GM21825 (cell line): ENCODE results near the gene TP53INP2.
A peak's percentile ranks its signal among the peaks of the same experiment; 100 is the strongest.
"Not testable (repeated sequence)": the region's sequence is repeated elsewhere in the genome, so short reads cannot be mapped to it uniquely, and the experiment has no call there.

Source experiments
- ATAC-seq: cut with Tn5 transposase; IDR thresholded peaks from one replicate; pipeline ENCODE4 v1.9.1; 2021; ENCODE audit warnings: mild to moderate bottlenecking, moderate library complexity; ENCODE audit not compliant: unreplicated experiment

Gene TP53INP2

DNA sequence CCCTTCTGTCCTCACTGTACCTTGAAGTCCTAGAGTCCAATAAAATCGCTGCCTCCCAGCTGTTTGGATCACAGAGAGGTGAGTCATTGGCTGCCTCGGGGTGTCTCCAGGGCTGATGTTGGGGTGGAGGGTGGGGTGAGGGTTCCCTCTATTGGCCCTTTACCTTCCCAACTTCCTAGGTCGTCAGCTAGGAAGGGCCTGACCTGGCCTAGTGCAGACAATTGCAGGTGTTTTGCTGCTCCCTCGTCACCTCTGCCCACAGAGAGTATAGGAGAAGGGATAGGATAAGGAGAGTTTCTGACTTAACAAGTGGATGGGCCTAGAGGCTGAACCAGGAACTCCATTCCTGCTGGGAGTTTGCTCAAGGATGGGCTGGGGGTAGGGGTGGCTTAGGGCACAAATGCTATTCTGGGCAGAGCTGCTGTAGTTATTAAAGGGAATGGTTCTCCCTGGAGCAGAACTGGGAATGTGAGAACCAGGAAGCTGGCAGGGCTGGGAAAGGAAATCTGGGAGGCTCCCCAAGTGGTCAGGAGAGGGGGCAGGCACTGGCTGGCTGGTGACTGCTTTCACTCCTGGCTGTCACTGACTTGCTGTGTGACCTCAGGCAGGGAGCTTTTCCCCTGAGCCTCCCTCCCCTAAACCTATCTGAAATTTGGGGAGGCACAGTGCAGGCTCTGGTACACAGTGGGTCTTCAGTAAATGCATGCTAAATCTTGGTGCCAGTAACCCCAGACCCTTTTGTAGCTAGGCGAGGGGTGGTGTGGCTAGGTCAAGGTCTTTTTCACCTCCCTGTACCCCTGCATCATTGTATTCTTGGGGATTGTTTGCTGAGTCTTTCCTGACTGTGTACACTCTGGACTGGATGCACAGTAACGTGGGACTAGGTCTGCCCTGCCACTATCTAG is 1.5 kb downstream of the TP53INP2 start:
- no peak for ATAC-seq

DNA sequence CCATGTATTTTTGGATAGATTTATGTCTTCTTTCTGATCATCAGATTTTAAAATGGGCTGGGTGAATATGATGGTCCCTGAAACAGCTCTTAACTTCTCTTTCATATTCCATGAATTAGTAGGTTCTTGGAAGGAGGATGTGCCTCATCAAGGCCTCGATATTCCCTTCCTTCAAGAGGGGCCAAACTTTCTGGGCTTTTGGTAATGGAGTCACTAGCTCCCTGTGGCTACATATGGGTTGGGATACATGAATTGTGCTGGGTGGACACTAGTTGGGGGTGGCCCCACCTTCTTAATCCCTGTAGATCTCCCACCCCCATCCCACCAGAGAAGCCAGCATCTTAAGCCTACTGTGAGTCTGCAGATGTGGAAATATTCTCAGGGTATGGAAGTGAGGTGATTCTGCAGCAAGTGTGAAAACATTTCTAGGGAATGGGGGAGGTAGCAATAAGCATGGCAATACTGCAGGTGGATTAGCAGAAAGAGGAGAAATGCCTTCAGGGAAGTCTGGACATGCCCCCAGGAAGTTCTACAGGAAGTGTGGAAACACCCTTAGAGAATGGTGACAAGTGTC is 2.2 kb downstream of the TP53INP2 start:
- ATAC-seq, result no peak

DNA sequence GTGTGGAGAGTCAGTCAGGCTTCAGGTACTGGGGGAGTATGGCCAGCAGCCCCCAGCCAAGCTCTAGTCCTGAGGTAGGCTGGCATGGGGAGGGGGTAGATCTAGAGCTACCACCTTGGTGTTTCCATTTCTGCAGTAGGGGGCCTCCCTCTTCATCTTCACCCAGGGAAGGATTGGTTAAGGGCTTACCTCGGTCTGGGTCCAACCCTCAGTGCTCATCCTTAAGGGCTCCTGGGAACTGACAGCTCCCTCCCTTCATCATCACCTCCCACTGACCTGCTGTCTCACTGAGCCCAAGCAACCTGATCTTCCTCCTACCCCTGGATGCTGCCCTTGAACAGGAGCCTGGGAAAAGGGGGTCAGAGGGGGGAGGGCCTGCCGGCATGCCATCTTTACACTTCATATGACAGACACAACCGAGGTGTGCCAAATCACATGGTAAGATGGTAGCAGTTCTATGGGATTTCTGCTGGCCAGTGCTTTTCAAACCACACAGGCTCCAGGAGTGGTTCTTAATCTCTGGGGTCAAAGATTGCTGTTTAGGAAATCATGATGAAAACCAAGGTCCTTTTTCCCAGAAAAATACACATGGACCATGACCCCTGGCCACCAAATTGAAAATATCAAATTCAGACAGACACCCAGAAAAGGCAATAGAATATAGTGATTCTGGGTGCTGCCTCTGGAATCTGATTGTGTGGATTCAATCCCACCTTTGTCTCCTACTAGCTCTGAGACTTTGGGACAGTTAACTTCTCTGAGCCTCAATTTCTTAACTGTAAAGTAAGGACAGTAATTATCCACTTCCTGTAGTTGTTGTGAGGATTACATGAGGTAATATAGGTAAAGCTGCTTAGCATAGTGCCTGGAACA is 3.0 kb downstream of the TP53INP2 start:
- no peak for ATAC-seq

DNA sequence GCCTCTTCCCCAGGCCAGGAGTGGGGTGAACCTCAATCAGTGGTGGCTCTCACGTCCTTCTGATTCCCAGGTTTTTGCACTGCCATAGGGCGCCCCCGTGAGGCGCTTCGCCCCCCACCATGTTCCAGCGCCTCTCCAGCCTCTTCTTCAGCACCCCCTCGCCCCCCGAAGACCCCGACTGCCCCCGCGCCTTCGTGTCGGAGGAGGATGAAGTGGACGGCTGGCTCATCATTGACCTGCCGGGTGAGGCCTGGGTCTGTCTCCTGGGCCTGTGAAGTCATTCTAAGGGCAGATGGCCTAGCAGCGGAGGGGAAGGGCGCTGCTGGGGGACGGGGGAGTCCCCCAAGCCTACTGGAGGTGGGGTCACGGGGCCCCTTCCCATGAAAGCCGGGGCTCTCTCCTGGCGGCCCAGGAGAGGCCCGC is 4.5 kb downstream of the TP53INP2 start:
- peak; percentile 11 for ATAC-seq

DNA sequence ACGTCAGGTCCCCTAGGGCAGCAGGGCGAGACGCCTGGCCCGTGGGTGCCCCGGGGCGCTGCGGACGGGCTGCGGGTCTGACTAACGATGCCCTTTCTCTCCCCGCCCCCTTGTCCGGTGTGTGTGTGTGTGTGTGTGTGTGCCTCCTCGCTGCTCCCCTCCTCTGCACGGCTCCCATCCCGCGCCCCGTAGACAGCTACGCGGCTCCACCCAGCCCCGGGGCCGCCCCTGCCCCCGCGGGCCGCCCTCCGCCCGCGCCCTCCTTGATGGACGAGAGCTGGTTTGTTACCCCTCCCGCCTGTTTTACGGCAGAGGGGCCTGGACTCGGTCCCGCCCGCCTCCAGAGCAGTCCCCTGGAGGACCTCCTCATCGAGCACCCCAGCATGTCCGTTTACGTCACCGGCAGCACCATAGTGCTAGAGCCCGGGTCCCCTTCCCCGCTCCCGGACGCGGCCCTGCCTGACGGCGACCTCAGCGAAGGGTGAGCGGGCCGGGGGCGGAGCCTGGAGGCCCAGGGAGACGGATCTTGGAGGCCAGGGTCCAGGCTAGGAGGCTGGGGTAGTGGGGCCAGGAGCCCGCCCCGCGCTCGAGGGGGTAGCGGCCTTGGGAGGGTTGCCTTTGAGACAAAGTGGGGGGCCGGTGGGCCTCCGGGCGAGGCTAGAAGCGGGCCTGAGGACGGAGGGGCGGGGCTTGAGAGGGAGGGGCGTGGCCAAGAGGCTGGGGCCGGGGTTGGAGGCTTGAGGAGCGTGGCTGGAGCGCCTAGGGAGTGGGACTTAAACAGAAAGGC is 5.1 kb downstream of the TP53INP2 start:
- ATAC-seq, result peak; percentile 54

DNA sequence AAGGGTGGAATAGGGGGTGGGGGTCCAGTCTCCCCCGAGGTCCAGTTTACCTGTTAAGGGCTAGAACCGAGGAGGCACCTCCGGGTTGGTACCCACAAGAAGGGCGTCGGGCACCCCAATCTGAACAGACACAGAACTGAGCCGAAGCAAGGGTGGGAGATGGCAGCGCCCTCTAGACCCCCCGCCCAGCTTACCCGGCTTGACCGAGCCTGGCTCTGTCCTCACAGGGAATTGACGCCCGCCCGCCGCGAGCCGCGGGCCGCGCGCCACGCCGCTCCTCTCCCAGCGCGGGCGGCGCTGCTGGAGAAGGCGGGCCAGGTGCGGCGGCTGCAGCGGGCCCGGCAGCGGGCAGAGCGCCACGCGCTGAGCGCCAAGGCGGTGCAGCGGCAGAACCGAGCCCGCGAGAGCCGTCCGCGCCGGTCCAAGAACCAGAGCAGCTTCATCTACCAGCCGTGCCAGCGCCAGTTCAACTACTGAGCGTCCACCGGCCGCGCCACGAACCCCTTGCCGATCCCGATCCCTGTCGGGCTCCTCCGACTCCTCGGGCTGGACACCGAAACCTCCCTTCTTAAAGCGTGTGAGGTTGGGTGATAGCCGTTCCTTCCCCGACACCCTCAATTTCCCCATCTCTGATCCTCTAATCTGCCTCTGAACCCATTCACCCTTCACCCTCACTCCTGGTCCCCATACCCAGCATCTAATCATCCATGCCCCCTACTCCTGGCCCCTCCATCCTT is 5.9 kb downstream of the TP53INP2 start:
- peak; percentile 25 for ATAC-seq

DNA sequence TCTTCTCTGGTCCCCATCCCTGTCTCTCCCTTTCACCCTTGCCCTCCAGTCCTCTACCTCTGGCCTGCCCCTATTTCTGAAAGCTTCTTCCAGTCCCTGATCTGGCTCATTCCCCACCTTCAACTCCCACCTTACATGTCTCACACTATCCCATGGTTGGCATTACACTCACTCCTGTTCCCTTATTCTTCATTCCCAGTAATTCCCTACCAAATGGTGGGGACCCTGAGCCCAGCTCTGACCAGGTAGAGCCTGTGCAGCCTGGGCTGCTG is 6.4 kb downstream of the TP53INP2 start:
- no peak for ATAC-seq

DNA sequence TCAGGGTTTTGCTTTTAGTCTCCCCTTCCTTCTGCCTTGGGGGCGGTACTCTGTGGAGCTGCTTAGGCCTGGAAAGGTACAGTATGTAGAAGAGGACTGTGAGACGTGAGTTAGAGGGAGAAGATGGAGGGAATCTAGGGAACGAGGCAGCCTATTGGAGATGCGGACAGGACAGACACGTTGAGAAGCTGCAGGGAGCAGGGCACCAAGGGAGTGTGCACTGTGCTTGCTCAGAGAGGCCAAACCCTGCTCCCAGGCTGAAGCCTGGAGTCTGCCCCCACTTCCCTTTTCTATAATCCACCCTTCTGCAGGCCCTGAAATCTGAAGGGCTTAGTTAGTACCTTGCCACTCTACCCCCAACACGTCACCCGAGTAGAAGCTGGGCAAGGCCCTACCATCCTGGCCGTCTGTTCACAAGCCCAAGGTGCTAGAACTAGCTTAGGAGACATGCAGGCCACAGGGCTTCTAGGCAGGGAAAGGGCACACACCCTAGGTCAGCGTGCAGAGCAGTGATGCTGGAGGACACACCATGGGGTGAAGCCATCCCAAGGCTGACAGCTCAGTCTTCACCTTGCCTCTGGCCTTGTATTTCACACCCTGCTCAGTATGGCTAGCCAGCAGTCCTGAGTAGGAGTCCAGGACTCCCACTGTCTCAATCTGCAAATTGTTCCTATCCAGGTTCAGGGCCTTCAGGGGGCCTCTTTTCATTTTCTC is 6.9 kb downstream of the TP53INP2 start:
- ATAC-seq, result no peak

DNA sequence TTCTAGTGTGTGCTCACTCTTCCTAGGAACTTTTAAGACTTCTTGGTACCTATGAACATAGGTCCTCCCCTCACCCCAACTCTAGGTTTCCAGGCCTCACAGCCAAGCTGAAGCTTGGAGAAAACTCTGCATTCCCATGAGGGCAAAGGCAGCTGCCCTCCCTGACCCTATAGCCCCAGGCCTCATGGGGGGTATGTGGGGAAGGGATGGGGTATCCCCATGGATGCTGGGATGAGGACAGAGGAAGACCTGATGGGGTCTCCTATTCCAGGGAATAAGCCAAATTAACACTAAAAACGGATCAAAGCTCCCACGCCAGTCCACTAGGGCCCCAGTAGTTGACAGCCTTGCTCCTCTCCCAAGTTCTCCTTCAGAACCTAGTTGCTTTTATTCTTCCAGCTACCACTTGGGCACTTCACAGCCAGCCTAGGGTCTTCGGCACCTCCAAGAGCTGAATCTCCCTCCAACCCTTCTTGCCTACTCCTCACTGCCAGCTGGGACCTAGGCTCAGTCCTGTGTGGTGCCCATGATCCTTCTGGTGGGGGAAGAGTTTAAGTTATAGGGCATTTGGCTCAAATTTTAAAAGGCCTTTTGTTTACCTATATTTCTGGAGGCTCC is 7.8 kb downstream of the TP53INP2 start:
- ATAC-seq, result no peak

DNA sequence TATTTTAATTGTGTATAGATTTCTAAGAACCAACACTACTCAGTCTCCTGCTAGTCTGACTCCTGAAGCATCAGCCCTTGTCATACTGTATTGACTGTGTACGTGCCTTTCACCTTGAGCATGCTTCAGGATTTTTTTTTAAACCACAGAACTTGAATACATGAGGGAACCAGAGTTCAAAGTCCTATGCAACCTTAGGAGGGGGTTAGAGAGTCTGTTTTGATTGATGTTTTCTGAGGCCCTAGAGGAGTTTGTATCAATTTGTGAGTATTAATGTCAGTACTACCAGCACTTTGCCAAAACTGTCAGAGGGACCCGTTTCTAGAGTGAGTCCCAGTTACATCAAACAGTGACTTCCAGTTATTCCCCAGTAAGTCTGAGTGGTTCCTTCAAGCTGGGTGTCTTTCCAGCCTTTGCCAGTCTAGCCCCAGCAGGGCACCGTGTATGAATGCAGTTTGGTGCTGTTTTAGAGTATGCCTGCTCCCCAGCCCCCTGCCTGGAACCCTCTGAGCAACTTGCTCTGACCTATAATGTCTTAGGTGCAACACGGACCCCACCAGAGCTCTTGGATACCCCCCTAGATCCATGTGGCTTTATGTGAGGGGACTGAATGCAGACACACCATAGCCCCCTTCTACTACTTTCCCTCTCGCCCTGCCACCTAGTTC is 8.5 kb downstream of the TP53INP2 start:
- ATAC-seq, result no peak

DNA sequence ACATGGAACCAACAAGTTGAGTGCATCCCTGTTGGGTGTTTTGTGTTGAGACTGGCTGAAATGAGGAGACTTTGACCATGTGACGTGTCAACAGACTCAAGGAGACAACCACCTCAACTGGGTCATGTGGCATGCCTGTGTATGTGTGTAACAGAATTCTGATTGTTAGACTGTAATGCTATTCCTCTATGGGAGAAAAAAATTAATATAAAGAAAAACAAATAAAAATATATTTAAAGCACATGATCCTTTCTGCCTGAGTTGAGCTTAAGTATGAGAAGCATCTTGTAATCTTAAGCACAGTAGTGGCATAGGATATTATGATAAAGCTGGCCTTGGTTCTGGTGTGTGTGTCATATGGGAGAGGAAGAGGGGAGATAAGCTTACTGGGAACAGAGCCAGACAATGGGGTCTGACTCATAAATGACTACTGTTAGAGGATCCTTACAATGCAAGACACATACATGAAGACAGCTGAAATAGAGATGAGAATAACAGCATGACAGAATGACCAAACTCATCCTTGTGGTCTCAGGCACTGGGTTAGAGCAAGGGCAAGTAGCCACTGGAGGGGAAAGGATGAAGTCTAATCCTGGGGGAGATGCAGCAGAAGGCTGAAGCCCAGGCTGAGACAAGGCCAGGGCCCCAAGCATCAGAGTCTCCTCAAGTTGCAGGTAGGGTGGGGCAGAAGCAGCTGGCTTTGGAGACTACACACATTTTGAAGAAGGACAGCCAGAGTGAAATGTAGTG is 9.2 kb downstream of the TP53INP2 start:
- no peak for ATAC-seq

DNA sequence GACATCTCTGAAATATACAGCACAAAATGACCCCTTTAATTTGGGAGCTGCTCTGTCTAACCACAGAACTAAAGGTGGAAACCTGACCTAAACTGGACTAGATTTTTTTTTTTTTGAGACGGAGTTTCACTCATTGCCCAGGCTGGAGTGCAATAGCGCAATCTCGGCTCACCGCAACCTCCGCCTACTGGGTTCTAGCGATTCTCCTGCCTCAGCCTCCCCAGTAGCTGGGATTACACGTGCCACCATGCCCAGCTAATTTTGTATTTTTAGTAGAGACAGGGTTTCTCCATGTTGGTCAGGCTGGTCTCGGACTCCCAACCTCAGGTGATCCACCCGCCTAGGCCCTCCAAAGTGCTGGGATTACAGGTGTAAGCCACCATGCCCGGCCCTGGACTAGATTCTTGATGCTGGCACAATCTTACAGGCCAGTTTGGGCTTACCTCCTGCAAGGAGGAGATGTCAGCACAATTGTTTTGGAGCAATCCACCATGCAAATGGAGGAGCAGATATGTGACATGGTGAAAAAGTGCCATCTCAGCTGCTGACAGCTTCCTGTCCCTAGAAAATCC is 9.9 kb downstream of the TP53INP2 start:
- not testable (repeated sequence) for ATAC-seq

DNA sequence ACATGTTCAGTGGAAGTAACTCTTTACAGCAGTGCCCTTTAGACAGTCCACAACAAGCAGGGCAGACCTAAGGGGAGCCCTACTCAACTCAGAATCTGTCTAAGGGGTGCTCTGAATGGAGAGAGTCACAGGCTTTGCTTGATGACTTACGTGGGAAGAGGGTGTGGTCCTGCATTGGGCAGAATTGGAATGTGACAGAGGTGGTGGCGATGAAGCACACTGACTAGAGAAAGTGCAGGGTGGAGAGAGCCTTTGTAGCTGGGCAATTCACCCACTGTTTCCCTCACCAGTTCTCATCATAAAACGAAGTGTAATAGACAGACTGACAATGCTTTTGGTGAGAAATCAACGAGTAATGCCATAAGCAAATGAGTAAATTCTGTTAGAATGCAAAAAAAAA is 11.2 kb downstream of the TP53INP2 start:
- ATAC-seq, result no peak

DNA sequence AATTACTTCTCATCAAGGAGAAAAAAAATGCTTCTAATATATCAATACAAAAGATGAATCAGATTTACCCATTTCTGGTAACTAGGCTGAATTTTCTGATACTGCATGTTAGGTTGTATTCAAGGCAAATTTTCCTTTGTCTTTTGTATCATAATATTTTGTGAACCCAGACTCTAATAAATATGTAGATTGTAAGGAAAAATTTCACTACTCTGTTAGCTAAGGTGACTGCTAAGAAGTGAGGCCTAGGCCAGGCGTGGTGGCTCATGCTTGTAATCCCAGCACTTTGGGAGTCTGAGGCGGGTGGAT is 12.7 kb downstream of the TP53INP2 start:
- ATAC-seq, result no peak

DNA sequence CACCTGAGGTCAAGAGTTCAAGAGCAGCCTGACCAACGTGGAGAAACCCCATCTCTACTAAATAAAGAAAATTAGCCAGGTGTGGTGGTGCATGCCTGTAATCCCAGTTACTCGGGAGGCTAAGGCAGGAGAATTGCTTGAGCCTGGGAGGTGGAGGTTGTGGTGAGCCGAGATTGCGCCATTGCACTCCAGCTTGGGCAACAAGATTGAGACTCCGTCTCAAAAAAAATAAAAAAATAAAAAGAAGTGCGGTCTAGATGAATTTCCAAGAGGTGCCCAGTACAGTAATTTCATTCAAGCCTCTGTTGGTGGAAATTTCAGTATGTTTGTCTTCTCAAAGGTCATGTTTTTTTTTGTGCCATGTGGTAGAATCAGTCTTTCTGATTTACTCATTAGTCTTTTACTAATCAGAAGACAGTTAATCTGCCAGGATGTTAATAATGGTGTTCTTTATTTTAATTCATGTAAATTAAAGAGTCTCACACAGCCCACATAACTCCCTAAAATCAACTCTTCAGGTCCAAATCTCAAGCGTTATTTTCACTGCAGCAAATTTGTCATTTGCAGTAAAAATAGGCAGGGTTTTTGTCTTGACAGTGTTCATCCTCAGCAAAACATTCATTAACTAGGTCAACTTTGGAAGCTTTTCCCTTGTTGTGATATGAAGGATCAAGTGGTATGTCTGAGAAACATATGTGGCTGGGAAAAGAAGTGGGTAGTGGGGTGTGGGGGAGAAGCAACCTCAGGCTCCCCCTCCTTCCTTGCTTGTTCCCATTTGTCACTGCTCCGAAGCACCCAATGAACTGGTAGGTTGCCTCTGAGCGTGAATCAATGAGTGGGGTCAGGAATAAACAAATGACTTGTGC is 13.3 kb downstream of the TP53INP2 start:
- ATAC-seq, result no peak

DNA sequence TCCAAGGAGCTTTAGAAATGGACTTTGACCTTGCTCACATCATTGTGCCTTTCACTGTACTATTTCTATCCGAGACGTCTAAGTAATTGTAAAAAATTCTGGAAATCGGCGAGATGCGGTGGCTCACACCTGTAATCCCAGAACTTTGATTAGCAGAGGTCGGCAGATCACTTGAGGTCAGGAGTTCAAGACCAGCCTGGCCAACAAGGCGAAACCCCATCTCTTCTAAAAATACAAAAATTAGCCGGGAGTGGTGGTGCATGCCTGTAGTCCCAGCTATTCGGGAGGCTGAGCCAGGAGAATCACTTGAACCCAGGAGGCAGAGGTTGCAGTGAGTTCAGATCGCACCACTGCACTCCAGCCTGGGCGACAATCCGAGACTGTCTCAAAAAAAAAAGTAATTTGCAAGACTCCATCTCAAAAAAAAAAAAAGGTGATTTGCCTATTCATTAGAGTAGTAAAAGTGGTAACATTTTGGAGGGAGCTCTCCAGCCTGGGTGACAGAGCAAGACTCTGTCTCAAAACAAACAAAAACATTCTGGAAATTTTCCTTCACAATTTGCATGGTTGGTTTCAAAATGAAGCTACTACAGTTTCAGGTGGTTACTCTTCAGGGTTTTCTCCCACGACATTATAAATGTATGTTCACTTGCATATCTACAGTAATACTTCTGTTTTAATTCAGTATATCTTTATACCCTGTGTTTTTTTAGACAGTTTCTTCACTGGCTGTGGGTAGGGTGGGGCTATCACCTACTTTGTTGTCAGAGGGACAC is 15.3 kb downstream of the TP53INP2 start:
- ATAC-seq, result peak; percentile 83
